Left lobe of liver (tissue), 2 donors: ENCODE data around the gene GPR89A. TPM values are rescaled to one million over a fixed set of nuclear protein-coding genes. Genes with fewer than 3 reads are reported as not detected.
"Not testable (repeated sequence)": the region's sequence is repeated elsewhere in the genome, so short reads cannot be mapped to it uniquely, and the experiment has no call there.

Source experiments
- ATAC-seq: fragments of 200-7000 bp; cut with Tn5 transposase; one replicate; pipeline ENCODE4 v1.9.1; 2020; ENCODE audit warnings: mild to moderate bottlenecking, moderate library complexity
- DNase-seq: peaks from one replicate; pipeline ENCODE4 v3.0.0-alpha.2; 2020; ENCODE audit warnings: low spot score
- total RNA-seq: library from RNA; stranded (reverse); gene quantifications from one replicate; pipeline ENCODE4 v1.2.1, GENCODE V29; 2021
- donor health status: DM: no; HTN: no; CAD: no; lungs with moderate emphysema.
- donor health status: DM: no; HTN: yes; CAD: no.

The GPR89A gene
- total RNA-seq, 1 donor from 2014 or later: 15.3 TPM

GRCh38 chr1:145673217-145673616 lies 65.4 kb downstream of the GPR89A start:
- DNase-seq: not testable (repeated sequence)
- ATAC-seq: peak; percentile 61

- DNase-seq, ATAC-seq: not testable (repeated sequence)
These were observed 77.1 kb downstream of the GPR89A start for GRCh38 chr1:145684858-145685257.

- not testable (repeated sequence) for ATAC-seq, DNase-seq
These were observed 78.3 kb downstream of the GPR89A start for GRCh38 chr1:145686078-145686477.

GRCh38 chr1:145688328-145688727 lies 80.5 kb downstream of the GPR89A start:
- DNase-seq: no peak
- no peak for ATAC-seq

- no peak for DNase-seq
- no peak for ATAC-seq
These were observed 81.1 kb downstream of the GPR89A start for GRCh38 chr1:145688924-145689323.

GRCh38 chr1:145689922-145690321 lies 82.1 kb downstream of the GPR89A start:
- no peak for DNase-seq
- no peak for ATAC-seq

GRCh38 chr1:145690587-145691558 lies 83.1 kb downstream of the GPR89A start:
- ATAC-seq: peak; percentile 71
- no peak for DNase-seq

- ATAC-seq (peak; percentile 9), DNase-seq (no peak)
These were observed 85.1 kb downstream of the GPR89A start for GRCh38 chr1:145692785-145693443.

GRCh38 chr1:145695821-145696629 lies 88.2 kb downstream of the GPR89A start:
- ATAC-seq (no peak), DNase-seq (no peak)

GRCh38 chr1:145696630-145696960 lies 88.8 kb downstream of the GPR89A start:
- ATAC-seq (no peak), DNase-seq (no peak)

- ATAC-seq (peak; percentile 10), DNase-seq (no peak)
These were observed 93.6 kb downstream of the GPR89A start for GRCh38 chr1:145701306-145701862.

GRCh38 chr1:145702052-145702451 lies 94.3 kb downstream of the GPR89A start:
- ATAC-seq (no peak), DNase-seq (no peak)

GRCh38 chr1:145702826-145703225 lies 95.0 kb downstream of the GPR89A start:
- ATAC-seq (no peak), DNase-seq (no peak)

- DNase-seq: no peak
- no peak for ATAC-seq
These were observed 97.8 kb downstream of the GPR89A start for GRCh38 chr1:145705622-145706021.

GRCh38 chr1:145706086-145706664 lies 98.4 kb downstream of the GPR89A start:
- DNase-seq: no peak
- ATAC-seq: no peak

GRCh38 chr1:145707183-145707867 lies 99.5 kb downstream of the GPR89A start, which contains the start of gene PDZK1:
Gene PDZK1, minus strand, starts transcription at chr1:145707368. Its CDS starts 19,347 bp downstream, at chr1:145688021.
- ATAC-seq: peak; percentile 83
- DNase-seq: peak; percentile 92

- DNase-seq (peak; percentile 47), ATAC-seq (peak; percentile 47)
These were observed 100.3 kb downstream of the GPR89A start for GRCh38 chr1:145708063-145708462.

GRCh38 chr1:145710291-145711027 lies 102.7 kb downstream of the GPR89A start:
- DNase-seq (no peak), ATAC-seq (no peak)

GRCh38 chr1:145711213-145711651 lies 103.4 kb downstream of the GPR89A start:
- DNase-seq (peak; percentile 48), ATAC-seq (peak; percentile 14)
